HEK293 (cell line): ENCODE data around the gene PTPRN2.

Experiments used
- CTCF ChIA-PET: fragments of 350-600 bp; formaldehyde crosslinking; extraction: SDS; loops from one replicate; lab custom pipeline; 2021; ENCODE audit warnings: antibody characterized with exemption; lab: Yijun Ruan, JAX
- POLR2A ChIA-PET: fragments of 300-600 bp; formaldehyde crosslinking; extraction: SDS; loops from one replicate; lab custom pipeline; 2020; ENCODE audit warnings: antibody characterized with exemption, inconsistent platforms; lab: Yijun Ruan, JAX
- H3K27ac ChIP-seq: fragments of 200-500 bp; sonication (Bioruptor generic); 2 replicates; pipeline ENCODE4 v1.5.1; 2014; ENCODE audit warnings: low read depth, low read length, control low read depth, inconsistent platforms; ENCODE audit errors: extremely low read depth
- H3K36me3 ChIP-seq, 2 experiments: fragments of 200-500 bp in 1 of 2; sonication (Bioruptor generic) in 1 of 2; 1 replicate in 1 of 2; 2 replicates in 1 of 2; pipeline ENCODE4 v1.5.1; 2014 to 2017; ENCODE audit warnings: inconsistent platforms in 2 of 2, low read length in 2 of 2; ENCODE audit not compliant: control insufficient read depth in 2 of 2, insufficient read depth in 1 of 2
- H3K4me1 ChIP-seq: fragments of 200-500 bp; sonication (Bioruptor generic); 2 replicates; pipeline ENCODE4 v1.5.1; 2014; ENCODE audit warnings: mild to moderate bottlenecking, low read length, inconsistent platforms; ENCODE audit not compliant: control insufficient read depth, insufficient read depth
- H3K4me3 ChIP-seq: 2 replicates; pipeline ENCODE4 v1.5.1; 2011; ENCODE audit warnings: low read depth, mild to moderate bottlenecking, control low read depth, low read length, moderate library complexity
- H3K9me3 ChIP-seq: fragments of 200-500 bp; sonication (Bioruptor generic); 2 replicates; pipeline ENCODE4 v1.5.1; 2014; ENCODE audit warnings: low read depth, low read length, inconsistent platforms; ENCODE audit not compliant: control insufficient read depth, insufficient read depth
- GLI4 ChIP-seq: fragments of 450-650 bp; formaldehyde crosslinking; IDR thresholded peaks from 2 replicates; pipeline ENCODE4 v1.5.1; 2016; ENCODE audit warnings: missing biosample characterization, missing genetic modification characterization
- GLIS2 ChIP-seq: fragments of 450-650 bp; formaldehyde crosslinking; IDR thresholded peaks from 2 replicates; pipeline ENCODE4 v1.5.1; 2016; ENCODE audit warnings: missing biosample characterization, missing genetic modification characterization
- HIC1 ChIP-seq: fragments of 450-650 bp; formaldehyde crosslinking; IDR thresholded peaks from 2 replicates; pipeline ENCODE4 v1.5.1; 2016; ENCODE audit warnings: missing biosample characterization, missing genetic modification characterization
- MEIS1 ChIP-seq: sonication (generic); formaldehyde crosslinking; IDR thresholded peaks from 2 replicates; pipeline ENCODE4 v1.8.1; 2022; ENCODE audit warnings: missing genetic modification reagents, mild to moderate bottlenecking, borderline replicate concordance
- MYNN ChIP-seq: fragments of 450-650 bp; formaldehyde crosslinking; IDR thresholded peaks from 2 replicates; pipeline ENCODE4 v1.5.1; 2016; ENCODE audit warnings: missing biosample characterization, missing genetic modification characterization, borderline replicate concordance
- OSR2 ChIP-seq: fragments of 450-650 bp; formaldehyde crosslinking; IDR thresholded peaks from 2 replicates; pipeline ENCODE4 v1.5.1; 2016; ENCODE audit warnings: missing biosample characterization, missing genetic modification characterization
- PATZ1 ChIP-seq: fragments of 450-650 bp; formaldehyde crosslinking; IDR thresholded peaks from 2 replicates; pipeline ENCODE4 v1.5.1; 2016; ENCODE audit warnings: missing biosample characterization, missing genetic modification characterization
- PRDM10 ChIP-seq: fragments of 450-650 bp; formaldehyde crosslinking; IDR thresholded peaks from 2 replicates; pipeline ENCODE4 v1.5.1; 2016; ENCODE audit warnings: missing biosample characterization, missing genetic modification characterization
- ZBTB1 ChIP-seq: fragments of 450-650 bp; formaldehyde crosslinking; IDR thresholded peaks from 2 replicates; pipeline ENCODE4 v1.5.1; 2016; ENCODE audit warnings: missing biosample characterization, missing genetic modification characterization
- ZBTB48 ChIP-seq: fragments of 450-650 bp; formaldehyde crosslinking; IDR thresholded peaks from 2 replicates; pipeline ENCODE4 v1.5.1; 2016; ENCODE audit warnings: missing biosample characterization, missing genetic modification characterization
- ZNF114 ChIP-seq: fragments of 450-650 bp; formaldehyde crosslinking; IDR thresholded peaks from 2 replicates; pipeline ENCODE4 v1.5.0; 2017; ENCODE audit warnings: missing biosample characterization, missing genetic modification characterization
- ZNF140 ChIP-seq: fragments of 450-650 bp; formaldehyde crosslinking; IDR thresholded peaks from 2 replicates; pipeline ENCODE4 v1.5.1; 2016; ENCODE audit warnings: missing biosample characterization, missing genetic modification characterization
- ZNF175 ChIP-seq: fragments of 450-650 bp; formaldehyde crosslinking; IDR thresholded peaks from 2 replicates; pipeline ENCODE4 v1.5.1; 2016; ENCODE audit warnings: missing biosample characterization, missing genetic modification characterization
- ZNF239 ChIP-seq: fragments of 450-650 bp; formaldehyde crosslinking; IDR thresholded peaks from 2 replicates; pipeline ENCODE4 v1.5.1; 2016; ENCODE audit warnings: missing biosample characterization, missing genetic modification characterization
- ZNF280C ChIP-seq: fragments of 450-650 bp; formaldehyde crosslinking; IDR thresholded peaks from 2 replicates; pipeline ENCODE4 v1.5.1; 2016; ENCODE audit warnings: missing biosample characterization, missing genetic modification characterization
- ZNF354C ChIP-seq: fragments of 450-650 bp; formaldehyde crosslinking; IDR thresholded peaks from 2 replicates; pipeline ENCODE4 v1.5.1; 2016; ENCODE audit warnings: missing biosample characterization, missing genetic modification characterization, low read depth, borderline replicate concordance
- ZNF391 ChIP-seq: fragments of 450-650 bp; formaldehyde crosslinking; IDR thresholded peaks from 2 replicates; pipeline ENCODE4 v1.5.1; 2016; ENCODE audit warnings: low read depth, missing biosample characterization, missing genetic modification characterization, borderline replicate concordance
- ZNF423 ChIP-seq: fragments of 450-650 bp; formaldehyde crosslinking; IDR thresholded peaks from 2 replicates; pipeline ENCODE4 v1.5.1; 2016; ENCODE audit warnings: missing biosample characterization, missing genetic modification characterization
- ZNF521 ChIP-seq: fragments of 450-650 bp; formaldehyde crosslinking; IDR thresholded peaks from 2 replicates; pipeline ENCODE4 v1.5.1; 2017; ENCODE audit warnings: missing biosample characterization, mild to moderate bottlenecking, missing genetic modification characterization
- ZNF580 ChIP-seq: fragments of 450-650 bp; formaldehyde crosslinking; IDR thresholded peaks from 2 replicates; pipeline ENCODE4 v1.5.1; 2016; ENCODE audit warnings: missing biosample characterization, missing genetic modification characterization
- ZNF596 ChIP-seq: fragments of 450-650 bp; IDR thresholded peaks from 2 replicates; pipeline ENCODE4 v1.5.0; 2018; ENCODE audit warnings: missing biosample characterization, mild to moderate bottlenecking, missing genetic modification characterization, moderate library complexity
- ZNF645 ChIP-seq: fragments of 450-650 bp; formaldehyde crosslinking; IDR thresholded peaks from 2 replicates; pipeline ENCODE4; 2016; ENCODE audit warnings: missing biosample characterization, missing genetic modification characterization
- ZNF701 ChIP-seq: fragments of 450-650 bp; formaldehyde crosslinking; IDR thresholded peaks from 2 replicates; pipeline ENCODE4 v1.5.1; 2016; ENCODE audit warnings: missing biosample characterization, missing genetic modification characterization
- ZNF777 ChIP-seq: fragments of 450-650 bp; formaldehyde crosslinking; IDR thresholded peaks from 2 replicates; pipeline ENCODE4 v1.5.1; 2017; ENCODE audit warnings: missing biosample characterization, missing genetic modification characterization, borderline replicate concordance
- ZNF792 ChIP-seq: fragments of 450-650 bp; formaldehyde crosslinking; IDR thresholded peaks from 2 replicates; pipeline ENCODE4 v1.5.1; 2016; ENCODE audit warnings: missing biosample characterization, missing genetic modification characterization

The PTPRN2 gene

GRCh38 chr7:158584407-158584806 lies 3.2 kb downstream of the PTPRN2 start:
- ChIA-PET CTCF (no interaction called here), POLR2A (no interaction called here)
- H3K27ac ChIP-seq = no peak overlapping the region
- TF ChIP-seq ZNF521 (tag by site-specific recombination) (no peak), ZNF114 (tag by site-specific recombination) (no peak), ZNF792 (no peak), HIC1 (tag by site-specific recombination) (no peak), ZNF175 (no peak), ZNF701 (tag by site-specific recombination) (no peak), ZNF140 (tag by site-specific recombination) (no peak), ZBTB1 (tag by site-specific recombination) (no peak), MEIS1 (CRISPR knock-in tag) (no peak), OSR2 (no peak), ZNF596 (tag by site-specific recombination) (no peak), ZNF580 (no peak), ZNF354C (tag by site-specific recombination) (no peak), ZBTB48 (tag by site-specific recombination) (no peak), GLIS2 (no peak)
- H3K4me3 ChIP-seq = no peak overlapping the region
- H3K36me3 ChIP-seq = no peaks in the 10 kb centered on the region
- no peaks in the 10 kb centered on the region for H3K4me1 ChIP-seq
- H3K9me3 ChIP-seq = 0 out of 2 replicates have a peak, but pooled peaks cover 2% of the 10 kb centered on the region

- no peak overlapping the region for H3K27ac ChIP-seq
- 0 out of 2 replicates have a peak, but pooled peaks cover 2% of the 10 kb centered on the region for H3K9me3 ChIP-seq
- H3K36me3 ChIP-seq = no peaks in the 10 kb centered on the region
- no peaks in the 10 kb centered on the region for H3K4me1 ChIP-seq
- H3K4me3 ChIP-seq = no peak overlapping the region
- ChIA-PET CTCF (no interaction called here), POLR2A (no interaction called here)
- TF ChIP-seq ZNF777 = no peak
- no peak for TF ChIP-seq ZNF645 (tag by site-specific recombination)
- TF ChIP-seq ZNF239 (tag by site-specific recombination) = no peak
- TF ChIP-seq PATZ1 (tag by site-specific recombination) = no peak
- TF ChIP-seq GLI4 (tag by site-specific recombination) = no peak
- TF ChIP-seq PRDM10 (tag by site-specific recombination) = no peak
- TF ChIP-seq ZNF423 (tag by site-specific recombination) = no peak
- TF ChIP-seq ZNF280C (tag by site-specific recombination) = no peak
- TF ChIP-seq ZNF391 = no peak
- no peak for TF ChIP-seq MYNN (tag by site-specific recombination)
Measured at GRCh38 chr7:158583810-158584209, 3.8 kb downstream of the PTPRN2 start.
